ENCODE results near the gene NUP98. TPM values are rescaled to one million over a fixed set of nuclear protein-coding genes. Genes with fewer than 3 reads are reported as not detected.

Gene NUP98
- polyA plus RNA-seq, 1 of the 3 experiments (the other 2 are of a cell fraction): 56.4 TPM

DNA sequence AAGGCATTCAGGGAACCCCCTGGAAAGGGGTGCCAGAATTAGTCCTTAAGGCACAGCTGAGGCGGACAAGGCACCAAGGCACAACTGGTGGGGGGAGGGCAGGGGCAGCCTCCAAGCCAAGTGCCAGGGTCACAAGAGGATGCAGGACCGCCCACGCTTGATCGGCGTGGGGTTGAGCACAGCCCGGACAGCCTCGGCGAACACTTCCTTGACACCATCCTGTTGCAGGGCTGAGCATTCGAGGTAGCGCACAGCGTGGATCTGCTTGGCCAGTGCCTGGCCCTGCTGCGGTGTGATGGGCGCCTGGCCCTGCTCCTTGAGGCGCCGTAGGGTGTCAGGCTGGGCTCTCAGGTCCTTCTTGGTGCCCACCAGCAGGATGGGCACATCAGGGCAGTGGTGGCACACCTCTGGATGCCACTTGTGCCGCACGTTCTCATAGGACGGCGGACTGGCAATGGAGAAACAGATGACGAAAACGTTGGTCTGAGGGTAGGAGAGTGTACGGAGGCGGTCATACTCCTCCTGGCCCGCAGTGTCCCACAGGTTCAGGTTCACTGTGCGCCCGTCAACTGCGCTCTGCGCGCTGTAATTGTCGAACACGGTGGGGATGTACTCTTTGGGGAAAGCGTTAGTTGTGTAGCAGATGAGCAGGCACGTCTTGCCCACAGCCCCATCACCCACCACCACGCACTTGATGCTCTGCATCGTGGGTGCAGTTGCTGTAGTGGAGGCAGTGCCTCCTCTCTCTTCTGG lies 30.3 kb upstream of the NUP98 start:
- no peaks in the 10 kb centered on the region for H3K4me1 ChIP-seq (ENCODE audit: control insufficient read depth in 1 of 2, insufficient read depth in 2 of 2, low read depth in 1 of 2, low read length in 1 of 2)
- no peaks in the 10 kb centered on the region for H3K27me3 ChIP-seq (ENCODE audit: insufficient read depth)
- 98% methylated on average over 27 of the region's 35 CpGs for WGBS (ENCODE audit: low lambda C conversion rate)
- H3K79me2 ChIP-seq (ENCODE audit: insufficient read depth): peaks cover 41% of the 10 kb centered on the region
- no peak overlapping the region for H3K4me3 ChIP-seq (ENCODE audit: low read depth in 2 of 2, low read length in 1 of 2)
- no peak overlapping the region for H3K27ac ChIP-seq (ENCODE audit: low read depth in 2 of 2, low read length in 1 of 2)
- peaks cover 10 to 22% of the 10 kb centered on the region in 2 experiments for H3K36me3 ChIP-seq (replicated peaks in 1 of 2; ENCODE audit: control insufficient read depth in 1 of 2, insufficient read depth in 2 of 2, low read length in 1 of 2)
- peaks cover 43% of the 10 kb centered on the region for H4K20me1 ChIP-seq (ENCODE audit: insufficient read depth)
- H3K4me2 ChIP-seq: no peak overlapping the region
- CTCF ChIA-PET: interaction anchor here (2.8 kb wide), 1 partner anchor 246 kb away, joined by 10 read pairs; no protein-coding TSS in a partner anchor
- DNase-seq: no peak
- H3K9me3 ChIP-seq: no peaks in the 10 kb centered on the region
- H3K9ac ChIP-seq: no peak overlapping the region
- peaks cover 17% of the 10 kb centered on the region for H3F3A ChIP-seq (replicated peaks; ENCODE audit: insufficient read depth)
- H2AFZ ChIP-seq (ENCODE audit: low read depth): no peak overlapping the region
- POLR2A ChIA-PET: no interaction called here
- H3K9me2 ChIP-seq: no peaks in the 10 kb centered on the region
- TF ChIP-seq, protein P1, sequence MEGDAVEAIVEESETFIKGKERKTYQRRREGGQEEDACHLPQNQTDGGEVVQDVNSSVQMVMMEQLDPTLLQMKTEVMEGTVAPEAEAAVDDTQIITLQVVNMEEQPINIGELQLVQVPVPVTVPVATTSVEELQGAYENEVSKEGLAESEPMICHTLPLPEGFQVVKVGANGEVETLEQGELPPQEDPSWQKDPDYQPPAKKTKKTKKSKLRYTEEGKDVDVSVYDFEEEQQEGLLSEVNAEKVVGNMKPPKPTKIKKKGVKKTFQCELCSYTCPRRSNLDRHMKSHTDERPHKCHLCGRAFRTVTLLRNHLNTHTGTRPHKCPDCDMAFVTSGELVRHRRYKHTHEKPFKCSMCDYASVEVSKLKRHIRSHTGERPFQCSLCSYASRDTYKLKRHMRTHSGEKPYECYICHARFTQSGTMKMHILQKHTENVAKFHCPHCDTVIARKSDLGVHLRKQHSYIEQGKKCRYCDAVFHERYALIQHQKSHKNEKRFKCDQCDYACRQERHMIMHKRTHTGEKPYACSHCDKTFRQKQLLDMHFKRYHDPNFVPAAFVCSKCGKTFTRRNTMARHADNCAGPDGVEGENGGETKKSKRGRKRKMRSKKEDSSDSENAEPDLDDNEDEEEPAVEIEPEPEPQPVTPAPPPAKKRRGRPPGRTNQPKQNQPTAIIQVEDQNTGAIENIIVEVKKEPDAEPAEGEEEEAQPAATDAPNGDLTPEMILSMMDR (IDR thresholded peaks at IDR 0.05): no peak
- no peak for TF ChIP-seq RXRA (IDR thresholded peaks at IDR 0.05; ENCODE audit: borderline replicate concordance, low read depth)
- TF ChIP-seq MXI1 (IDR thresholded peaks at IDR 0.05; ENCODE audit: low read depth, low read length): no peak
- TF ChIP-seq RFX5 (IDR thresholded peaks at IDR 0.05; ENCODE audit: low read length): no peak
- no peak for TF ChIP-seq FOSL2 (IDR thresholded peaks at IDR 0.05; ENCODE audit: borderline replicate concordance, low read depth)
- TF ChIP-seq SMC3 (IDR thresholded peaks at IDR 0.05; ENCODE audit: low read depth, low read length): no peak
- TF ChIP-seq MEF2A (IDR thresholded peaks at IDR 0.05; ENCODE audit: borderline replicate concordance, low read depth): no peak
- TF ChIP-seq EP300 (IDR thresholded peaks at IDR 0.05; ENCODE audit: borderline replicate concordance in 1 of 2, low read depth in 1 of 2, low read length in 1 of 2): no peak
- TF ChIP-seq GATA2 (CRISPR knock-in tag; IDR thresholded peaks at IDR 0.05): no peak
- no peak for TF ChIP-seq SIN3A (IDR thresholded peaks at IDR 0.05; ENCODE audit: borderline replicate concordance, low read depth, low read length)
- TF ChIP-seq, protein P2, sequence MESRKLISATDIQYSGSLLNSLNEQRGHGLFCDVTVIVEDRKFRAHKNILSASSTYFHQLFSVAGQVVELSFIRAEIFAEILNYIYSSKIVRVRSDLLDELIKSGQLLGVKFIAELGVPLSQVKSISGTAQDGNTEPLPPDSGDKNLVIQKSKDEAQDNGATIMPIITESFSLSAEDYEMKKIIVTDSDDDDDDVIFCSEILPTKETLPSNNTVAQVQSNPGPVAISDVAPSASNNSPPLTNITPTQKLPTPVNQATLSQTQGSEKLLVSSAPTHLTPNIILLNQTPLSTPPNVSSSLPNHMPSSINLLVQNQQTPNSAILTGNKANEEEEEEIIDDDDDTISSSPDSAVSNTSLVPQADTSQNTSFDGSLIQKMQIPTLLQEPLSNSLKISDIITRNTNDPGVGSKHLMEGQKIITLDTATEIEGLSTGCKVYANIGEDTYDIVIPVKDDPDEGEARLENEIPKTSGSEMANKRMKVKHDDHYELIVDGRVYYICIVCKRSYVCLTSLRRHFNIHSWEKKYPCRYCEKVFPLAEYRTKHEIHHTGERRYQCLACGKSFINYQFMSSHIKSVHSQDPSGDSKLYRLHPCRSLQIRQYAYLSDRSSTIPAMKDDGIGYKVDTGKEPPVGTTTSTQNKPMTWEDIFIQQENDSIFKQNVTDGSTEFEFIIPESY (IDR thresholded peaks at IDR 0.05; ENCODE audit: borderline replicate concordance, low read depth): no peak
- no peak for TF ChIP-seq POLR2AphosphoS5 (IDR thresholded peaks at IDR 0.05; ENCODE audit: low read depth, low read length)
- TF ChIP-seq RAD21 (IDR thresholded peaks at IDR 0.05; ENCODE audit: low read length): no peak
- TF ChIP-seq FOXJ3 (CRISPR knock-in tag; IDR thresholded peaks at IDR 0.05): no peak
- no peak for TF ChIP-seq FOXM1 (IDR thresholded peaks at IDR 0.05; ENCODE audit: low read depth)
- no peak for TF ChIP-seq RCOR1 (IDR thresholded peaks at IDR 0.05; ENCODE audit: low read length)

Measured in SK-N-SH (cell line).